WTC11 (cell line): ENCODE results near the gene TUSC7. TPM values are rescaled to one million over a fixed set of nuclear protein-coding genes. Genes with fewer than 3 reads are reported as not detected.

Experiments
- ATAC-seq: fragments of 200-7000 bp; cut with Tn5 transposase; 2 replicates; pipeline ENCODE4 v1.10.0; 2021; ENCODE audit warnings: mild to moderate bottlenecking, moderate library complexity
- CTCF ChIA-PET: fragments of 300-600 bp; sonication (Branson Sonifier 250); formaldehyde crosslinking; loops from one replicate; lab custom pipeline; 2021; ENCODE audit warnings: antibody characterized with exemption; lab: Charles Lee
- POLR2A ChIA-PET: fragments of 350-600 bp; sonication (Branson Sonifier 250); formaldehyde crosslinking; loops from one replicate; lab custom pipeline; 2021; ENCODE audit warnings: antibody characterized with exemption; lab: Charles Lee
- DNase-seq: peaks from one replicate; pipeline ENCODE4 v3.0.0; 2021; ENCODE audit warnings: low spot score
- H3K27ac Mint-ChIP-seq: 2 replicates; pipeline ENCODE4 v1.8.0; 2021; ENCODE audit warnings: mixed read lengths
- H3K27me3 Mint-ChIP-seq: 2 replicates; pipeline ENCODE4 v1.8.0; 2021; ENCODE audit warnings: low read depth, mild to moderate bottlenecking, moderate library complexity, mixed read lengths
- H3K36me3 Mint-ChIP-seq: 2 replicates; pipeline ENCODE4 v1.8.0; 2021; ENCODE audit warnings: mixed read lengths
- H3K4me1 Mint-ChIP-seq: 2 replicates; pipeline ENCODE4 v1.8.0; 2022; ENCODE audit warnings: mixed read lengths
- H3K4me3 Mint-ChIP-seq: 2 replicates; pipeline ENCODE4 v1.8.0; 2021; ENCODE audit warnings: mild to moderate bottlenecking, moderate library complexity, mixed read lengths
- H3K9me3 Mint-ChIP-seq: 2 replicates; pipeline ENCODE4 v1.8.0; 2021; ENCODE audit warnings: mixed read lengths
- AFF4 ChIP-seq: sonication (generic); formaldehyde crosslinking; IDR thresholded peaks from 2 replicates; pipeline ENCODE4 v1.8.1; 2023; ENCODE audit warnings: mild to moderate bottlenecking, missing genetic modification reagents, borderline replicate concordance
- ATF2 ChIP-seq: sonication (generic); formaldehyde crosslinking; IDR thresholded peaks from 2 replicates; pipeline ENCODE4 v1.8.1; 2022; ENCODE audit warnings: low read depth, missing genetic modification reagents, borderline replicate concordance
- ELF4 ChIP-seq: sonication (generic); formaldehyde crosslinking; IDR thresholded peaks from 2 replicates; pipeline ENCODE4 v1.8.1; 2022; ENCODE audit warnings: low read depth, mild to moderate bottlenecking, moderate library complexity, missing genetic modification reagents
- JAZF1 ChIP-seq: fragments of 250-450 bp; sonication (Bioruptor Pico); IDR thresholded peaks from 2 replicates; pipeline ENCODE4 v1.9.0; 2021; ENCODE audit warnings: moderate library complexity, mild to moderate bottlenecking, inconsistent platforms
- KAT7 ChIP-seq: sonication (generic); formaldehyde crosslinking; IDR thresholded peaks from 2 replicates; pipeline ENCODE4 v1.8.1; 2023; ENCODE audit warnings: missing genetic modification reagents, mild to moderate bottlenecking, borderline replicate concordance
- MAX ChIP-seq: sonication (generic); formaldehyde crosslinking; IDR thresholded peaks from 2 replicates; pipeline ENCODE4 v1.8.0; 2022; ENCODE audit warnings: mild to moderate bottlenecking, missing genetic modification reagents
- NR1H2 ChIP-seq: sonication (generic); formaldehyde crosslinking; IDR thresholded peaks from 2 replicates; pipeline ENCODE4 v1.9.0; 2021; ENCODE audit warnings: mild to moderate bottlenecking, moderate library complexity, missing genetic modification reagents
- OVOL2 ChIP-seq: fragments of 250-450 bp; sonication (Bioruptor Pico); IDR thresholded peaks from 2 replicates; pipeline ENCODE4 v1.9.0; 2021; ENCODE audit warnings: mild to moderate bottlenecking, borderline replicate concordance
- SMAD3 ChIP-seq: sonication (generic); formaldehyde crosslinking; IDR thresholded peaks from 2 replicates; pipeline ENCODE4 v1.8.0; 2022; ENCODE audit warnings: missing genetic modification reagents, mild to moderate bottlenecking, borderline replicate concordance
- SOX15 ChIP-seq: fragments of 250-450 bp; sonication (Bioruptor Pico); IDR thresholded peaks from 2 replicates; pipeline ENCODE4 v1.9.0; 2021; ENCODE audit warnings: mild to moderate bottlenecking
- SP1 ChIP-seq: sonication (generic); formaldehyde crosslinking; conservative IDR thresholded peaks from 2 replicates; pipeline ENCODE4 v1.8.1; 2022; ENCODE audit warnings: missing genetic modification reagents
- STAT6 ChIP-seq: sonication (generic); formaldehyde crosslinking; conservative IDR thresholded peaks from 2 replicates; pipeline ENCODE4 v1.8.1; 2023; ENCODE audit warnings: mild to moderate bottlenecking, low read depth, missing genetic modification reagents, moderate library complexity
- TP53 ChIP-seq: sonication (generic); formaldehyde crosslinking; IDR thresholded peaks from 2 replicates; pipeline ENCODE4 v1.8.1; 2023; ENCODE audit warnings: mild to moderate bottlenecking, missing genetic modification reagents
- ZNF121 ChIP-seq: sonication (generic); formaldehyde crosslinking; IDR thresholded peaks from 2 replicates; pipeline ENCODE4 v1.8.0; 2023; ENCODE audit warnings: missing genetic modification reagents
- ZNF138 ChIP-seq: sonication (generic); formaldehyde crosslinking; conservative IDR thresholded peaks from 2 replicates; pipeline ENCODE4 v1.8.1; 2022; ENCODE audit warnings: mild to moderate bottlenecking, moderate library complexity, missing genetic modification reagents
- total RNA-seq: library from RNA; stranded (reverse); gene quantifications from 3 replicates; pipeline ENCODE4 v1.2.3, GENCODE V29; 2021
- TF ChIP-seq, protein P1 (sequence below): sonication (generic); formaldehyde crosslinking; IDR thresholded peaks from 2 replicates; pipeline ENCODE4 v1.8.1; 2023; ENCODE audit warnings: mild to moderate bottlenecking, missing genetic modification reagents, moderate library complexity
- TF ChIP-seq, protein P2 (sequence below): sonication (generic); formaldehyde crosslinking; IDR thresholded peaks from 2 replicates; pipeline ENCODE4 v1.8.0; 2023; ENCODE audit warnings: mild to moderate bottlenecking, missing genetic modification reagents
- TF ChIP-seq, protein P3 (sequence below): fragments of 250-450 bp; sonication (Bioruptor Pico); IDR thresholded peaks from 2 replicates; pipeline ENCODE4 v1.9.0; 2021; ENCODE audit warnings: moderate library complexity, mild to moderate bottlenecking, inconsistent platforms, borderline replicate concordance
- TF ChIP-seq, protein P4 (sequence below): sonication (generic); formaldehyde crosslinking; IDR thresholded peaks from 2 replicates; pipeline ENCODE4 v1.8.0; 2022; ENCODE audit warnings: mild to moderate bottlenecking, missing genetic modification reagents

Gene TUSC7
- total RNA-seq, 1 experiment from 2014 or later, result not detected

- H3K27me3 Mint-ChIP-seq, result no peaks in the 10 kb centered on the region
- ChIA-PET POLR2A (no interaction called here), CTCF (no interaction called here)
- peak; percentile 10 for DNase-seq
- no peaks in the 10 kb centered on the region for H3K36me3 Mint-ChIP-seq
- no peak overlapping the region; the same call in 1 of the 2 replicates for H3K27ac Mint-ChIP-seq
- H3K9me3 Mint-ChIP-seq, result no peaks in the 10 kb centered on the region
- ATAC-seq, result peak; percentile 59; the same call in 1 of the 2 replicates
- TF ChIP-seq STAT6 (CRISPR knock-in tag), result no peak
- TF ChIP-seq ELF4, result no peak
- TF ChIP-seq OVOL2 (CRISPR knock-in tag), result no peak
- TF ChIP-seq, protein P1, sequence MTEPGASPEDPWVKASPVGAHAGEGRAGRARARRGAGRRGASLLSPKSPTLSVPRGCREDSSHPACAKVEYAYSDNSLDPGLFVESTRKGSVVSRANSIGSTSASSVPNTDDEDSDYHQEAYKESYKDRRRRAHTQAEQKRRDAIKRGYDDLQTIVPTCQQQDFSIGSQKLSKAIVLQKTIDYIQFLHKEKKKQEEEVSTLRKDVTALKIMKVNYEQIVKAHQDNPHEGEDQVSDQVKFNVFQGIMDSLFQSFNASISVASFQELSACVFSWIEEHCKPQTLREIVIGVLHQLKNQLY, result no peak
- no peak for TF ChIP-seq SOX15 (CRISPR knock-in tag)
- no peak for TF ChIP-seq JAZF1 (CRISPR knock-in tag)
- TF ChIP-seq, protein P2, sequence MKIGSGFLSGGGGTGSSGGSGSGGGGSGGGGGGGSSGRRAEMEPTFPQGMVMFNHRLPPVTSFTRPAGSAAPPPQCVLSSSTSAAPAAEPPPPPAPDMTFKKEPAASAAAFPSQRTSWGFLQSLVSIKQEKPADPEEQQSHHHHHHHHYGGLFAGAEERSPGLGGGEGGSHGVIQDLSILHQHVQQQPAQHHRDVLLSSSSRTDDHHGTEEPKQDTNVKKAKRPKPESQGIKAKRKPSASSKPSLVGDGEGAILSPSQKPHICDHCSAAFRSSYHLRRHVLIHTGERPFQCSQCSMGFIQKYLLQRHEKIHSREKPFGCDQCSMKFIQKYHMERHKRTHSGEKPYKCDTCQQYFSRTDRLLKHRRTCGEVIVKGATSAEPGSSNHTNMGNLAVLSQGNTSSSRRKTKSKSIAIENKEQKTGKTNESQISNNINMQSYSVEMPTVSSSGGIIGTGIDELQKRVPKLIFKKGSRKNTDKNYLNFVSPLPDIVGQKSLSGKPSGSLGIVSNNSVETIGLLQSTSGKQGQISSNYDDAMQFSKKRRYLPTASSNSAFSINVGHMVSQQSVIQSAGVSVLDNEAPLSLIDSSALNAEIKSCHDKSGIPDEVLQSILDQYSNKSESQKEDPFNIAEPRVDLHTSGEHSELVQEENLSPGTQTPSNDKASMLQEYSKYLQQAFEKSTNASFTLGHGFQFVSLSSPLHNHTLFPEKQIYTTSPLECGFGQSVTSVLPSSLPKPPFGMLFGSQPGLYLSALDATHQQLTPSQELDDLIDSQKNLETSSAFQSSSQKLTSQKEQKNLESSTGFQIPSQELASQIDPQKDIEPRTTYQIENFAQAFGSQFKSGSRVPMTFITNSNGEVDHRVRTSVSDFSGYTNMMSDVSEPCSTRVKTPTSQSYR, result no peak
- no peak for TF ChIP-seq TP53
- TF ChIP-seq, protein P3, sequence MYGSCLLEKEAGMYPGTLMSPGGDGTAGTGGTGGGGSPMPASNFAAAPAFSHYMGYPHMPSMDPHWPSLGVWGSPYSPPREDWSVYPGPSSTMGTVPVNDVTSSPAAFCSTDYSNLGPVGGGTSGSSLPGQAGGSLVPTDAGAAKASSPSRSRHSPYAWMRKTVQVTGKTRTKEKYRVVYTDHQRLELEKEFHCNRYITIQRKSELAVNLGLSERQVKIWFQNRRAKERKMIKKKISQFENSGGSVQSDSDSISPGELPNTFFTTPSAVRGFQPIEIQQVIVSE (CRISPR knock-in tag), result no peak
- H3K4me1 Mint-ChIP-seq, result peaks cover 4% of the 10 kb centered on the region
- no peak overlapping the region for H3K4me3 Mint-ChIP-seq
These were observed 30.7 kb upstream of the TUSC7 start for GRCh38 chr3:116678853-116679252.

GRCh38 chr3:116691041-116691440 lies 18.5 kb upstream of the TUSC7 start:
- H3K4me1 Mint-ChIP-seq, result peaks cover 3% of the 10 kb centered on the region; the same call in 1 of the 2 replicates
- no peak for TF ChIP-seq KAT7 (CRISPR knock-in tag)
- no peak for TF ChIP-seq NR1H2 (CRISPR knock-in tag)
- no peak for TF ChIP-seq AFF4
- TF ChIP-seq, protein P4, sequence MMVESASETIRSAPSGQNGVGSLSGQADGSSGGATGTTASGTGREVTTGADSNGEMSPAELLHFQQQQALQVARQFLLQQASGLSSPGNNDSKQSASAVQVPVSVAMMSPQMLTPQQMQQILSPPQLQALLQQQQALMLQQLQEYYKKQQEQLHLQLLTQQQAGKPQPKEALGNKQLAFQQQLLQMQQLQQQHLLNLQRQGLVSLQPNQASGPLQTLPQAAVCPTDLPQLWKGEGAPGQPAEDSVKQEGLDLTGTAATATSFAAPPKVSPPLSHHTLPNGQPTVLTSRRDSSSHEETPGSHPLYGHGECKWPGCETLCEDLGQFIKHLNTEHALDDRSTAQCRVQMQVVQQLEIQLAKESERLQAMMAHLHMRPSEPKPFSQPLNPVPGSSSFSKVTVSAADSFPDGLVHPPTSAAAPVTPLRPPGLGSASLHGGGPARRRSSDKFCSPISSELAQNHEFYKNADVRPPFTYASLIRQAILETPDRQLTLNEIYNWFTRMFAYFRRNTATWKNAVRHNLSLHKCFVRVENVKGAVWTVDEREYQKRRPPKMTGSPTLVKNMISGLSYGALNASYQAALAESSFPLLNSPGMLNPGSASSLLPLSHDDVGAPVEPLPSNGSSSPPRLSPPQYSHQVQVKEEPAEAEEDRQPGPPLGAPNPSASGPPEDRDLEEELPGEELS, result no peak
- no peak for TF ChIP-seq ZNF138
- no peak for TF ChIP-seq ZNF121 (CRISPR knock-in tag)
- TF ChIP-seq, protein P1, result no peak
- TF ChIP-seq MAX, result no peak
- no peak for TF ChIP-seq SMAD3 (CRISPR knock-in tag)
- TF ChIP-seq SP1 (CRISPR knock-in tag), result no peak
- no peak for TF ChIP-seq ATF2 (CRISPR knock-in tag)
- H3K27ac Mint-ChIP-seq, result no peak overlapping the region
- H3K9me3 Mint-ChIP-seq, result peaks cover 13% of the 10 kb centered on the region
- no peak overlapping the region for H3K4me3 Mint-ChIP-seq
- H3K36me3 Mint-ChIP-seq, result no peaks in the 10 kb centered on the region
- ChIA-PET POLR2A (no interaction called here), CTCF (no interaction called here)
- no peaks in the 10 kb centered on the region for H3K27me3 Mint-ChIP-seq
- no peak for ATAC-seq
- DNase-seq, result no peak
